Measurements from ENCODE around the gene CCIN. TPM values are rescaled to one million over a fixed set of nuclear protein-coding genes. Genes with fewer than 3 reads are reported as not detected.

CCIN gene
- total and polyA plus RNA-seq, 9 of the 15 experiments (the other 6 are each of a cell fraction or from before 2014, with no cell fraction given): not detected

- TF ChIP-seq, protein P1, sequence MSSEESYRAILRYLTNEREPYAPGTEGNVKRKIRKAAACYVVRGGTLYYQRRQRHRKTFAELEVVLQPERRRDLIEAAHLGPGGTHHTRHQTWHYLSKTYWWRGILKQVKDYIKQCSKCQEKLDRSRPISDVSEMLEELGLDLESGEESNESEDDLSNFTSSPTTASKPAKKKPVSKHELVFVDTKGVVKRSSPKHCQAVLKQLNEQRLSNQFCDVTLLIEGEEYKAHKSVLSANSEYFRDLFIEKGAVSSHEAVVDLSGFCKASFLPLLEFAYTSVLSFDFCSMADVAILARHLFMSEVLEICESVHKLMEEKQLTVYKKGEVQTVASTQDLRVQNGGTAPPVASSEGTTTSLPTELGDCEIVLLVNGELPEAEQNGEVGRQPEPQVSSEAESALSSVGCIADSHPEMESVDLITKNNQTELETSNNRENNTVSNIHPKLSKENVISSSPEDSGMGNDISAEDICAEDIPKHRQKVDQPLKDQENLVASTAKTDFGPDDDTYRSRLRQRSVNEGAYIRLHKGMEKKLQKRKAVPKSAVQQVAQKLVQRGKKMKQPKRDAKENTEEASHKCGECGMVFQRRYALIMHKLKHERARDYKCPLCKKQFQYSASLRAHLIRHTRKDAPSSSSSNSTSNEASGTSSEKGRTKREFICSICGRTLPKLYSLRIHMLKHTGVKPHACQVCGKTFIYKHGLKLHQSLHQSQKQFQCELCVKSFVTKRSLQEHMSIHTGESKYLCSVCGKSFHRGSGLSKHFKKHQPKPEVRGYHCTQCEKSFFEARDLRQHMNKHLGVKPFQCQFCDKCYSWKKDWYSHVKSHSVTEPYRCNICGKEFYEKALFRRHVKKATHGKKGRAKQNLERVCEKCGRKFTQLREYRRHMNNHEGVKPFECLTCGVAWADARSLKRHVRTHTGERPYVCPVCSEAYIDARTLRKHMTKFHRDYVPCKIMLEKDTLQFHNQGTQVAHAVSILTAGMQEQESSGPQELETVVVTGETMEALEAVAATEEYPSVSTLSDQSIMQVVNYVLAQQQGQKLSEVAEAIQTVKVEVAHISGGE (CRISPR knock-in tag; IDR thresholded peaks at IDR 0.05): no peak
- TF ChIP-seq DIDO1 (tag; IDR thresholded peaks at IDR 0.05; ENCODE audit: low read depth) (no peak), PHF20 (IDR thresholded peaks at IDR 0.05; ENCODE audit: partially characterized antibody) (peak; percentile 17), CBX1 (IDR thresholded peaks at IDR 0.05; ENCODE audit: low read depth) (peak; percentile 43; the same call in 1 of the 2 replicates), ZBTB5 (IDR thresholded peaks at IDR 0.05) (no peak), EGR1 (conservative IDR thresholded peaks at IDR 0.05) (peak; percentile 53; the same call in 1 of the 2 replicates), ARNT (IDR thresholded peaks at IDR 0.05) (no peak), ELF1 (tag; IDR thresholded peaks at IDR 0.05) (no peak), NCOA6 (IDR thresholded peaks at IDR 0.05) (no peak), DEAF1 (CRISPR knock-in tag; IDR thresholded peaks at IDR 0.05) (peak; percentile 55; the same call in 1 of the 2 replicates)
- TF ChIP-seq, protein P2, sequence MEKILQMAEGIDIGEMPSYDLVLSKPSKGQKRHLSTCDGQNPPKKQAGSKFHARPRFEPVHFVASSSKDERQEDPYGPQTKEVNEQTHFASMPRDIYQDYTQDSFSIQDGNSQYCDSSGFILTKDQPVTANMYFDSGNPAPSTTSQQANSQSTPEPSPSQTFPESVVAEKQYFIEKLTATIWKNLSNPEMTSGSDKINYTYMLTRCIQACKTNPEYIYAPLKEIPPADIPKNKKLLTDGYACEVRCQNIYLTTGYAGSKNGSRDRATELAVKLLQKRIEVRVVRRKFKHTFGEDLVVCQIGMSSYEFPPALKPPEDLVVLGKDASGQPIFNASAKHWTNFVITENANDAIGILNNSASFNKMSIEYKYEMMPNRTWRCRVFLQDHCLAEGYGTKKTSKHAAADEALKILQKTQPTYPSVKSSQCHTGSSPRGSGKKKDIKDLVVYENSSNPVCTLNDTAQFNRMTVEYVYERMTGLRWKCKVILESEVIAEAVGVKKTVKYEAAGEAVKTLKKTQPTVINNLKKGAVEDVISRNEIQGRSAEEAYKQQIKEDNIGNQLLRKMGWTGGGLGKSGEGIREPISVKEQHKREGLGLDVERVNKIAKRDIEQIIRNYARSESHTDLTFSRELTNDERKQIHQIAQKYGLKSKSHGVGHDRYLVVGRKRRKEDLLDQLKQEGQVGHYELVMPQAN (IDR thresholded peaks at IDR 0.05; ENCODE audit: borderline replicate concordance): no peak
Measured at GRCh38 chr9:36166168-36166927, 2.8 kb upstream of the CCIN start (continued).

Data from K562 (cell line).